ENCODE measurements around the gene ADAMTSL1. TPM values are rescaled to one million over a fixed set of nuclear protein-coding genes. Genes with fewer than 3 reads are reported as not detected.

Gene ADAMTSL1
- total and polyA plus RNA-seq, 12 donors, result 0.37 to 5.2 (median 1.9) TPM

DNA sequence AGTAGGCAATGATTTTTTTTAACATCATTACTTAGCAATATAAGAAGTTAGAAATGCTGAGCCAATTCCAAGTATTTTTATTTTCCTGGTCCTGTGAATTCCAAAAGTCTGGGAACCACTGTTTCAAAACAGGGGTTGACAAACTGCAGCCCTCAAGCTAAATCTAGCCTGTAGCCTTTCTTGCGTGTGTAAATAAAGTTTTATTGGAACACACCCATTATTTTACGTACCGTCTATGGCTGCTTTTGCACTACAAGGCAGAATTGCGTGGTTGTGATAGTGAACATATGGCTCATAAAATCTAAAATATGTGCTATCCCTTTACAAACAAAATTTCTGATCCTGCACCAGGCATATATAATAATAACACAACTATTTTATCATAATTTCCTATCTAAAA, 280.0 kb downstream of the ADAMTSL1 start:
- WGBS, 2 donors, result 94 to 96% methylated on average over 4 of the region's 4 CpGs
- intact Hi-C loops (cut with DNase I), result no loop called here
- no peak for TF ChIP-seq CTCF (IDR thresholded peaks at IDR 0.05)
- peaks cover 0 to 13% (median 0%) of the 10 kb centered on the region in 9 donors for H3K36me3 ChIP-seq
- ATAC-seq (no peak), DNase-seq (no peak)
- no peaks in the 10 kb centered on the region for H3K4me1 ChIP-seq
- no peak overlapping the region for H3K27ac ChIP-seq
- no peaks in the 10 kb centered on the region for H3K9me3 ChIP-seq
- H3K4me3 ChIP-seq, result no peak overlapping the region
- no peaks in the 10 kb centered on the region for H3K27me3 ChIP-seq

DNA sequence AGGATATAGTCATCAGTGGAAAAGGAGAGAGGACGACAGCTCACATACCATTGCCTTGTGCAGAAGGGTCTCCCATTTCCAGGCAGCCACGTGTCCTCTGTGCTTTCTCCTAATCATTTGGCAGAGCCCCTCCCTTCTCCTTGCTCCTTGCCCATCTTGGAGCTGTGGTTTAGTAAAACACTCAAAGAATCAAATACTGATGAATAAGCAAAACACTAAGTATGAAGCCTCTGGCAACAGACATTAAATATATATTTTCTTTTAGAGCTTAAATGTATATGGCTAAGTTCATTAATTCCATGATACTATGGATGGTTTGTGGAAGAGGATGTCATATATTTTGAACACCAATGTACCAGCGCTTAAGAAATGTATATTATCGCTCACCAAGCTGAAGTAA, 280.6 kb downstream of the ADAMTSL1 start:
- DNase-seq (no peak), ATAC-seq (no peak)
- intact Hi-C loops (cut with DNase I), result no loop called here
- Histone ChIP-seq H3K36me3 (peaks cover 0 to 13% (median 0%) of the 10 kb centered on the region in 9 donors), H3K4me3 (no peak overlapping the region), H3K27ac (no peak overlapping the region), H3K9me3 (no peaks in the 10 kb centered on the region), H3K4me1 (no peaks in the 10 kb centered on the region), H3K27me3 (no peaks in the 10 kb centered on the region)
- 94% methylated on average over 4 of the region's 4 CpGs for WGBS, 2 donors
- no peak for TF ChIP-seq CTCF (IDR thresholded peaks at IDR 0.05)

DNA sequence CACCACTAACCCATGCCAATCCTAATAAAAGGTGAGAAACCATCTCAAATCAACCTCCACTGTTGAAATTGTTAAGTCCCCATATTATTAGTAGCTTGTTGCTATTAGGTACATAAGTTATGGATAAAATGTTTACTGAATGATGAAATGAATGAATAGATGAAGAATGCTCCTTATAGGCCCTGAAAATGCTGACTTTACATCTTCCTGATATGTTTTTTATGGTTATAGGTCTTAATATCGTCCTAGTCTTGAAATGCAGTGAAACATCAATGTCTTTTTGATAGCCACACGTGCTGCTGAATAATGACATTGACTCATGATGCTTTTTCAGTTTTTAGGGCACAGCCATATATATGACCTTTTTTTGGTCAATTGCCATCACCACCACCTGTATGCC, 281.3 kb downstream of the ADAMTSL1 start:
- intact Hi-C loops (cut with DNase I), result no loop called here
- Histone ChIP-seq H3K36me3 (peaks cover 0 to 13% (median 0%) of the 10 kb centered on the region in 9 donors), H3K27me3 (no peaks in the 10 kb centered on the region), H3K4me1 (no peaks in the 10 kb centered on the region), H3K4me3 (no peak overlapping the region), H3K9me3 (no peaks in the 10 kb centered on the region), H3K27ac (no peak overlapping the region)
- no peak for TF ChIP-seq CTCF (IDR thresholded peaks at IDR 0.05)
- ATAC-seq (no peak), DNase-seq (no peak)
- WGBS, 2 donors, result 94 to 98% methylated on average over 2 of the region's 2 CpGs

- no peak for TF ChIP-seq CTCF (IDR thresholded peaks at IDR 0.05)
- H3K4me3 ChIP-seq, result no peak overlapping the region
- no peaks in the 10 kb centered on the region for H3K27me3 ChIP-seq
- no peaks in the 10 kb centered on the region for H3K4me1 ChIP-seq
- H3K9me3 ChIP-seq, result no peaks in the 10 kb centered on the region
- intact Hi-C loops (cut with DNase I), result no loop called here
- no peak overlapping the region for H3K27ac ChIP-seq
- ATAC-seq, result no peak
- DNase-seq, result no peak
- peaks cover 0 to 13% (median 0%) of the 10 kb centered on the region in 9 donors for H3K36me3 ChIP-seq
- 53 to 60% methylated on average over 3 of the region's 3 CpGs for WGBS, 2 donors
These were observed 282.8 kb downstream of the ADAMTSL1 start for GRCh38 chr9:18756712-18757125.
